Stimulated activated CD4-positive, alpha-beta T cell treated with anti-CD3 and anti-CD28 coated beads, Interleukin-1b, Interleukin-23, amount 100 ng/mL, for 1 hour (primary cell): ENCODE results near the gene UPB1.
A peak's percentile ranks its signal among the peaks of the same experiment; 100 is the strongest.
"Not testable (repeated sequence)": the region's sequence is repeated elsewhere in the genome, so short reads cannot be mapped to it uniquely, and the experiment has no call there.

Experiments
- DNase-seq, 2 donors: peaks; one replicate each; pipeline ENCODE4 v3.0.0-alpha.2; 2020; ENCODE audit warnings: low read depth in 2 of 2

The UPB1 gene

DNA sequence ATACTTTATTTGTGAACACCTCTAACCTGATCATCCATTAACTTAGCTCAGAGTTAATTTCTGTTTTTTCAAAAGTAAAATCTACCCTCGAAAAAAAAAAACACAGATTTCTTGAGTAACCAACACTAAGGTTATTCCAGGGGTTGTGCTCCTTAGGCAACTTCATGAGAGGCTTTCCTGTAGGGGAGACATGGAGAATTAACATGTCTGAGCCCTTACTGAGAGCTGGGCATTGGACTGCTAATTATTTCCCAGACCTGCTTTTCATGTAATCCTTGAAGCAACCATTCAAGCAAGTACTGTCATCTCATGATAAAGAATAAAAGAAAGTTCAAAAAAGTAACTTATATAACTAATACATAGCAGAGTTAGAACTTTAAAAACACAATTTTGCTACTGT is 13.5 kb upstream of the UPB1 start:
- no peak for DNase-seq

GRCh38 chr22:24482575-24482974 is 12.6 kb upstream of the UPB1 start:
- DNase-seq: no peak

GRCh38 chr22:24482998-24483397 is 12.1 kb upstream of the UPB1 start:
- DNase-seq: no peak

DNA sequence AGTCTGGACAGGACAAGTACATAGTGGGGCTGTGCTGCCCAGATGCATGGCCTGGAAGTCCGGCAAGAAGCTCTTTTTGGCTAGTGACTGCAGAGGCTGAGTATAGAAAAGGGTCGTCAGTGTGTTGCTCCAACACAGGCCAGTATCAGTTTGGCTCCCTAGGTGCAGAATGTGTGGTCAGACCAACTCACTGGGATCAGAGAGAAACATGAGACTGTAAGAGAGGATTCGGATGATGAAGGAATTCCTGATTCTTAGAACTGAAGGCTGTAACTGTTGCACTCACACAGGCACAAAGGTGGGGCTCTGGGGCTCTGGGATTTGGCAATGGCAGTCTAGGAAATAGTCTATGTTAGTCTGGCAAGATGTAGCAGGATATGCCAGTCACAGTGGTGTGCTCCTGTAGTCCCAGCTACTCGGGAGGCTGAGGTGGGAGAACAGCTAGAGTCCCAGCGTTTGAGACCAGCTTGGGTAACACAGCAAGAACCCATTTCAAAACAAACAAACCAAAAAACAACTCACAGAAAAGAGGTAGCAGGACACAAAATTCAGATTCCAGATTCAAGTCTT is 11.1 kb upstream of the UPB1 start:
- DNase-seq: no peak

- DNase-seq: no peak
Observed at GRCh38 chr22:24485170-24485569, 10.0 kb upstream of the UPB1 start.

- no peak for DNase-seq
Observed at GRCh38 chr22:24485608-24486007, 9.5 kb upstream of the UPB1 start.

GRCh38 chr22:24486501-24486921 is 8.6 kb upstream of the UPB1 start:
- DNase-seq: no peak

DNA sequence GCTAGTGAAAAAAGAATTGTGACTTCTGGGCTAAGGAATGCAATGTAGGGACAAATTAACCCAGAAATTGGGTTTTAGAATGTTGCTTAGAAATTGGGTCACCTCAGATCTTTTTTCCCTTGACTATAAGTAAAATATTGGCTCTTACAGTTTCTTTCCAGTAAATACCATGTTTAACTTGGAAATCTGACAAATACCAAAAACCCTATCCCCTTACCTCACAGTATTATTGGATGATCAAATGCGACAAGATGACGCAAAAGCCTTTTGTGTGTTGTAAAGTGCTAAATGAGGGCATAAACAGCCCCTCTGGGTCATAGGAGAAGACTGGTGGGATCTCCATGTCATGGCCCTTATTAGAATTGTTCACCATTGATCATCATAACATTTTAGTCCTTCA is 6.1 kb upstream of the UPB1 start:
- DNase-seq: no peak

GRCh38 chr22:24489434-24489833 is 5.7 kb upstream of the UPB1 start:
- not testable (repeated sequence) for DNase-seq

DNA sequence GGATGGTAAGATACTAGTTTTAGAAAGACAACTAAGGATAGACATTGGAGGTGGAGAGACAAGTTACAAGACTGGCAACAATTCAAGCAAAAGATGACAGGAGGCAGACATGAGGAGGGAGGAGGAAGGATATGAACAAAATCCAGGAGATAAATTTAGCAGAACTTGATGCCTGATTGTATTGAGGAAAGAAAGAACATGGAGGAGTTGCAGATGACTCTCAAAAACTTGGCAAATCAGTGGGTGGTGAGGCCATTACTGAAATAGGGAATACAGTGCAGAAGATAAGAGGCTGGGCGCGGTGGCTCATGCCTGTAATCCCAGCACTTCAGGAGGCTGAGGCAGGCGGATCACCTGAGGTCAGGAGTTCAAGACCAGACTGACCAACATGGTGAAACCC is 2.7 kb upstream of the UPB1 start:
- DNase-seq: no peak

DNA sequence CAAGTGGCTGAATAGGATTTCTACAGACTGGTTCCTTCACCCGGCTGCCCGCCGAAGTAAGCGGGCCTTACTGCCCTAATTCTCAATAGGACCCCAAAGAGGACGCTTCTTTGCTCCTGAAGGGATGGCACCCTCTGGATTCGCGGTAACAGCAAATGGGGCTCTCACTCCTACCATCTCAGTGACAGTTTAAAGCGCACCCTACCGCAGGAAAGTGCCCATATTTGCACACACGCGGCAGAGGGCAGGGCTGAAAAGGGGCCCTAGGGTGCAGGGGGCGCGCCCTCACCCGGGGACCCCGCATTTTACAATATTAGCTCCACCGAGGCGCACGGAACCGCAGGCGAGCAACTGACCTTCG is 985 bp upstream of the UPB1 start:
- DNase-seq: no peak

DNA sequence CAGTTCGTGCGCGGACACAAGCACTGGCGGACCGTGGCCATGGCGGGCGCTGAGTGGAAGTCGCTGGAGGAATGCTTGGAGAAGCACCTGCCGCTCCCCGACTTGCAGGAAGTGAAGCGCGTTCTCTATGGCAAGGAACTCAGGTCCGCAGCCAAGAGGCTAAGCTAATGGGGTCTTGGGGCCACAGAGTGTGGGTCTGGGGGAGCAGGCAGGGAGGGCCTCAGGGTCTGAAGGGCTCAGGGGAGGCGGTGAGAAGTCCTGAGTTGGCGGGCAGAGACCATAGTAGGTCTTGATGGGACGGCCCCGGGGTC is 188 bp downstream of the UPB1 start:
- DNase-seq: no peak

DNA sequence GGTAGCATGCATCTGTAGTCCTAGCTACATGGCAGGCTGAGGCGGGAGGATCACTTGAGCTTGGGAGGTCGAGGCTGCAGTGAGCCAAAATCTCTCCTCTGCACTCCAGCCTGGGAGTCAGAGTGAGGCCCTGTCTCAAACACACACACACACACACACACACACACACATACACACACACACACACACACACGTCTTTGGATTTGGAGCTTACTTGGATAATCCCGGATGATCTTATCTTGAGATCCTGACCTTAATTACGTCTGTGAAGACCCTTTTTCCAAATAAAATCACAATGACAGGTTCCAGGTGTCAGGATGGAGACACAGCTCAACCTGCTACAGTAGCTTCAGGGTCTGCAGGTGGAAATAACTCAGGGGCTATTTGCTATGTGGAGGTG is 1.1 kb downstream of the UPB1 start:
- no peak for DNase-seq

GRCh38 chr22:24496661-24497060 is 1.5 kb downstream of the UPB1 start:
- DNase-seq: no peak

DNA sequence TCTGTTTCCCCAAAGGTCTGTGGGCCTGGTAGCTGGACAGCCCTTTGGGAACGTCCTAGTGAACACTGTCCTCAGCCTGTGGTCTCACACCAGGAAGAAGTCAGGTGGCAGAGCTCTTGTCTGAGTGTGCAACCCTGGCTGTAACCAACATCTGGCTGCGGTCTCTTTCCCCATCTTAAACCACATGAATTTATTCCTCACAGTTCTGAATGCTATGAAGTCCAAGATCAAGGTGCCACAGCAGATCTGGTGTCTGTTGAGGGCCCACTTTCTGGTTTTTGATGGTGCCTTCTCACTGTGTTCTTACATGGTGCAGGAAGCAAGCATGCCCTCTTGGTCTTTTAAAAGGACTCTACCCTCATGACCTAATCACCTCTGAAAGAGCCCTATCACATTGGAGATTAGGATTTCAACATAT is 2.7 kb downstream of the UPB1 start:
- DNase-seq: no peak

- DNase-seq: no peak
Observed at GRCh38 chr22:24498824-24499223, 3.7 kb downstream of the UPB1 start.

- DNase-seq: no peak
Observed at GRCh38 chr22:24499706-24500276, 4.7 kb downstream of the UPB1 start.

DNA sequence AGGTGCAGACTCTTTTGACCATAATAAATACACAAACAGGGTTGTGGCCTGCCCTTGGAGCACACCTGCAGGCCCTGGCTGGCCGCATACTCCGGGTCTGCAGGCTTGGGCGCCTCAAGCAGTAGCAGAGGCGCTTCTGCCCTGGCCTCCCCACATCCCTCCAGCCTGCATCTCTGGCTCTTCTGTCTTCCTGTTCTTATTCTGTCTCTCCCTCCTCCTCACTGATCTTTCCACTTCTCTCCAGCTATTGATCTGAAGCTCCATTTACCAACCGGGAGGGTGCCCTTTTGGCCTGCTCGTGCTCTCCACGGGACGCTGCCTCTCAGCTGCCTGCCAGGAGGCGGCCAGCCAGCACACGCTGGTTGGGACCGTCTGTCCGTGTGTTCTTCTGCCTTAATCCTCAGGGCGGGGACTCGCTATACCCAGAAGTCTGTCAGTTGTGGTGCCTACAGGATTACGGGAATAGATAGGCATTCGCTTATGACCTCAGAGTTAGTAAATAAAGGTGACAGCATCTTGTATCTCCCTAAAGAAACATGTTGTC is 5.2 kb downstream of the UPB1 start:
- no peak for DNase-seq

DNA sequence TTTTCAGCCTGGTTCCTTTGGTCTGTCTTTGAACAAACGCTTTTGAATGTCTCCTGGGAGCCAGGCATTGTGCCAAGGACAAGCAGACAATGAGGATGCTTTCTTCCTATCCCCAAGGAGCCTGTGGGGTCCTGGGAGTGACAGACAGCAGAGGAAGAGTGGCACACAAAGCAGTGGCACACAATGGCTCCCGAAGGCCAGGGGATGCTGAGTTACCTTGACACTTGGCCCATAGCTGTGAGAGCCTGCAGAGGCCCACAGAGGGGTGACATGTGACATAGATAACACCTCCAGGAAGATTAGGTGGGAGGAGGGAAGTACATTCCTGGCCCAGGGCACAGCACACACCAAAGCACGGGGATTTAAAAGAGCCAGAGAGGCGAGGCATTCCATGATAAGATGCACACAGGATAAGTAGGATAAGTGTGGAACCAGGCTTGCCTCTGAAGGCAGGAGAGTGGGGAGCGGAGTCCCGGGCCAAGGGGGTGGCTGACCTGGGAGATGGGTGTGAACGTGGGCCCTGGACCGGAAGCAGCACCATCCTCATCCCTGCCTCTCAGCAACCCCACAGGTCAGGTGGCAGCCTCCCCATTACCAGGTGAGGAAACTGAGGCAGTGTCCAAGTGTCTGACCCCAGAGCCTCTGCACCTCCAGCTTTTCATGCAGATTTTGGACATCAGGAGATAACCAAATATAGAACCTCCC is 6.3 kb downstream of the UPB1 start:
- no peak for DNase-seq

DNA sequence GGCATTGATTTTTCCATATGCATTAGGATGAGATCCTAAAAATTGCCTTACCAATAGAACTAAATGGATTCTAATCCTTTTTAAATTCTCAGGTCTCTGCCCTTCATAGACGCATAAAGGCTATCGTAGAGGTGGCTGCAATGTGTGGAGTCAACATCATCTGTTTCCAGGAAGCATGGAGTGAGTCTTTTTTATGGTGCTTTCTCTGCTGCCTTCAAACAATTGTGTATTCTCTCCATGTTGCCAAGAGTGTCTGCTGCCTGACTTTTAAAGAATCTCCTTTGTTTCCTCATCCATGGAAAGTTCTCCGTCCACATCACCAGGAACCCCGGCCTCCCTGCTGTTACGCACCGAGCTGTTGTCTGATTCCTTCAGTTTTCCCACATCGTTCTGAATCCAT is 6.9 kb downstream of the UPB1 start:
- no peak for DNase-seq

DNA sequence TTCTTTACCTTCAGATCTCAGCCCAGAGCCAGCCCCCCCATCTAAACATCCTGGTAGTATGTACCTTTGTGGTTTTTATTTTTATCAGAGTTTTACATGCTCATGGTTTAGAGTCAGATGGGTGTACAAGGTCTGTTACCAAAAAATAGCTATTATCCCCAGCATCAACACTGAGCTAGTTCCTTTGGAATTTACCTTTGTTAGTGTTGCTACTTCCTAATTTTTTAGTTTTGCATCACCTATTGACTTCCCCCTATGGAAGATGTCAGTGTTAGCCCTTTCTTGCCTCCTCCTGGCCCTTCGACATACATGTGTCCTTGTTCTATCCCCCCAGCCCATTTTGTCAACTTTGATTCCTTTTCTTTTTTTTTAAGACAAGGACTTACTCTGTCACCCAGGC is 7.4 kb downstream of the UPB1 start:
- no peak for DNase-seq

GRCh38 chr22:24503137-24503842 is 8.2 kb downstream of the UPB1 start:
- peak; percentile 20 to 43 for DNase-seq

DNA sequence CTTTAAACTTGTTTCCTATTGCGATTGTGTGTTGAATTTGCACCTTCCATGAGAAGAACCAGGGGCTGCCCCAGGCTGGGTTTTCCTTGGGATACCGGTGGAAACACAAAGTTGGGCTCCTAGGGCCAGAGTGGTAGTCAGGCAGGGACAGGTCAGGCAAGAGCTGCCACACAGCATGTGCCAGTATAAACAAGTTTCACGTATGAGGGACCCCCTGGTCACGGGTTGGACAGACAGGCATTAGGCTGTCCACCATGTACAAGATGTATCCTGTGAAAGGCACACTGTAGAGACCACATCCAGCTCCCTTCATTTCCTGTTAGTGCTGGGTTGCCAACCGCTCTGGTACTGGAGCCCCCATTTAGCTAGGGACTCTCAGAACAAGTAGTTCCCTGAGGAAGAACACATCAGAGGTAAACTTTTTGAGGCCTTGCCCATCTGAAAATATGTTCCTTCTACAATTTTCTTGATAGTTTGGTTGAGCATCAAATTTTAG is 8.8 kb downstream of the UPB1 start:
- no peak for DNase-seq
